T-helper 17 cell (primary cell): ENCODE results near the gene NFKBIZ. TPM values are rescaled to one million over a fixed set of nuclear protein-coding genes. Genes with fewer than 3 reads are reported as not detected.
A peak's percentile ranks its signal among the peaks of the same experiment; 100 is the strongest.
"Not testable (repeated sequence)": the region's sequence is repeated elsewhere in the genome, so short reads cannot be mapped to it uniquely, and the experiment has no call there.

ENCODE experiments used
- ATAC-seq: fragments of 150-1000 bp; cut with Tn5 transposase; 2 replicates; pipeline ENCODE4 v1.10.0; 2021; ENCODE audit warnings: mild to moderate bottlenecking, moderate library complexity
- DNase-seq, 3 donors: peaks; one replicate each; pipeline versions ENCODE4 v3.0.0 to v3.0.0-alpha.2; 2020 to 2021
- H3K9me3 ChIP-seq: one replicate; pipeline ENCODE4 v1.7.0; 2013; ENCODE audit warnings: low read length, mild to moderate bottlenecking; ENCODE audit not compliant: control insufficient read depth, poor library complexity, severe bottlenecking
- H3K27ac Mint-ChIP-seq: one replicate; pipeline ENCODE4 v1.8.0; 2022; ENCODE audit warnings: mild to moderate bottlenecking, moderate library complexity, mixed read lengths
- H3K27me3 Mint-ChIP-seq: one replicate; pipeline ENCODE4 v1.8.0; 2022; ENCODE audit warnings: mixed read lengths
- H3K36me3 Mint-ChIP-seq: one replicate; pipeline ENCODE4 v1.8.0; 2022; ENCODE audit warnings: low read depth, mixed read lengths
- H3K4me1 Mint-ChIP-seq: one replicate; pipeline ENCODE4 v1.8.0; 2022; ENCODE audit warnings: mild to moderate bottlenecking, mixed read lengths
- H3K4me3 Mint-ChIP-seq: one replicate; pipeline ENCODE4 v1.8.0; 2022; ENCODE audit warnings: mild to moderate bottlenecking, moderate library complexity, mixed read lengths
- total RNA-seq, 4 donors: library from RNA in 2 of 4; stranded (reverse) in 2 of 4; gene quantifications; one replicate each; pipeline ENCODE4 v1.2.3 and lab custom pipeline; 2022 to 2026

NFKBIZ gene
- total RNA-seq, 2 donors from 2014 or later = 682 to 814 TPM

GRCh38 chr3:101903451-101903871 is 54.1 kb downstream of the NFKBIZ start:
- no peaks in the 10 kb centered on the region for H3K9me3 ChIP-seq
- no peak for DNase-seq
- Mint-ChIP-seq H3K27me3 (no peaks in the 10 kb centered on the region), H3K36me3 (no peaks in the 10 kb centered on the region), H3K27ac (peak overlapping the region; percentile 37), H3K4me1 (peaks cover 3% of the 10 kb centered on the region), H3K4me3 (no peak overlapping the region)
- no peak for ATAC-seq

DNA sequence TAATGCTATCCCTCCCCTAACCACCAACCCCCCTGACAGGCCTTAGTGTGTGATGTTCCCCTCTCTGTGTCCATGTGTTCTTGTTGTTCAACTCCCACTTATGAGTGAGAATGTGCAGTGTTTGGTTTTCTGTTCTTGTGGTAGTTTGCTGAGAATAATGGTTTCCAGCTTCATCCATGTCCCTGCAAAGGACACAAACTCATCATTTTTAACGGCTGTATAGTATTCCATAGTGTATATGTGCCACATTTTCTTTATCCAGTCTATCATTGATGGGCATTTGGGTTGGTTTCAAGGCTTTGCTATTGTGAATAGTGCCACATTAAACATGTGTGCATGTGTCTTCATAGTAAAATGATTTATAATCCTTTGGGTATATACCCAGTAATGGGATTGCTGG is 56.3 kb downstream of the NFKBIZ start:
- not testable (repeated sequence) for H3K9me3 ChIP-seq, H3K4me1 Mint-ChIP-seq, H3K4me3 Mint-ChIP-seq, H3K27me3 Mint-ChIP-seq, H3K27ac Mint-ChIP-seq, DNase-seq, ATAC-seq, H3K36me3 Mint-ChIP-seq

Other genes starting within 250 kb of the NFKBIZ start
- 10 to 100 TPM; 65.2 to 77.2 TPM for gene ZBTB11, start 172.4 kb upstream of the NFKBIZ start, total RNA-seq
- gene RPL24, start 162.8 kb upstream of the NFKBIZ start, total RNA-seq = 1,000 to 10,000 TPM; 1,360 to 1,402 TPM
- gene CEP97, start 124.9 kb upstream of the NFKBIZ start, total RNA-seq = 10 to 100 TPM; 10.4 to 11.1 TPM
- 10 to 100 TPM; 30.6 to 31.7 TPM for gene NXPE3, start 70.3 kb upstream of the NFKBIZ start, total RNA-seq